CD4-positive, alpha-beta T cell treated with Interleukin-17A for 1 hour (primary cell): ENCODE data around the gene RNF180.
"Not testable (repeated sequence)": the region's sequence is repeated elsewhere in the genome, so short reads cannot be mapped to it uniquely, and the experiment has no call there.

ENCODE experiments used
- DNase-seq: peaks from one replicate; pipeline ENCODE4 v3.0.0-alpha.2; 2020

Gene RNF180

DNA sequence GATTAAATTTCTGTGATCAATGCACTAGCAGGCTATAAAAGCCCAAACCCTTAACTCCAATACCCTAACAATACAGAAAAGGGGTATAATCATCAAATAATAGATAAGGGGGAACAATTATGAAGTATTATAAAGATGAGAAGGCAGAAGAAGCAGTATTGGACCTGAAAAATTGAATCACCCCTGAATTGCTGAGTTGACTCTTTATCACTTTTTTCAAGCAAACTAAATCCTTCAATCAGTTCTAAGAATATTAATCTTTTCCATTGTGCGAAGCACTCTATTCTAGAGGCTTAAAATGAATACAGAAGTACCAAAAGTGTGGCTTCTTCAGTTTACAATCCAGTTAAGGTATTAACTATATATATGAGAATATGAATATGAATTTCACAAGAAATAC is 120.7 kb downstream of the RNF180 start:
- no peak for DNase-seq

DNA sequence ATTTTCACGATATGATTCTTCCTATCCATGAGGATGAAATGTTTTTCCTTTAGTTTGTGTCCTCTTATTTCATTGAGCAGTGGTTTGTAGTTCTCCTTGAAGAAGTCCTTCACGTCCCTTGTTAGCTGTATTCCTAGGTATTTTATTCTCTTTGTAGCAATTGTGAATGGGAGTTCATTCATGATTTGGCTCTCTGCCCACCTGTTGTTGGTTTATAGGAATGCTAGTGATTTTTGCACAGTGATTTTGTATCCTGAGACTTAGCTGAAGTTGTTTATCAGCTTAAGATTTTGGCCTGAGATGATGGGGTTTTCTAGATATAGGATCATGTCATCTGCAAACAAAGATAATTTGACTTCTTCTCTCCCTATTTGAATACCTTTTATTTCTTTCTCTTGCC is 122.9 kb downstream of the RNF180 start:
- not testable (repeated sequence) for DNase-seq

DNA sequence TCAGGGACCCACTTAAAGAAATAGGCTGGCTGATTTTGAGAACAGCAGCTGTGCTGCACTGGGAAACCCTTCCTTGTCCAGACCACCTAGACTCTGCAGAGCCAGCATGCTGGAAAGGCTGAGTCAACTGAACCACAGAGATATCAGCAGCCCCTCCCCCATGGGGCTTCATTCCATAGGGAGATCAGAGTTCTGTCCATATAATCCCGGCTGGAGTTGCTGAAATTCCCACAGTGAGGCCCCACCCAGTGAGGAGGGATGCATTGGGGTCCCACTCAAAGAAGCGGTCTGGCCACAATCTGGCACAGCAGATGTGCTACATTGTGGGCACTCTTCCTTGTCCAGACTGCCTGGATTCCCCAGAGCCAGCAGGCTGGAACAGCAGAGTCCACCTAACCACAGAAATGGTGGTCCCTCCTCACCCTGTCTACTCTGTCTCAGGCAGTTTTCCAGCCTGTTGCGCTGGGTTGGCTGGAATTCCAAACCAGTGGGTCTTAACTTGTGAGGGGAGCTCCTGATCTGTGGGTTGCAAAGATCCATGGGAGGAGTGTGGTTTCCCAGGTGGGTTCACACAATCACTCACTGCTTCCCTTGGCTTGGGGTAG is 127.1 kb downstream of the RNF180 start:
- no peak for DNase-seq

DNA sequence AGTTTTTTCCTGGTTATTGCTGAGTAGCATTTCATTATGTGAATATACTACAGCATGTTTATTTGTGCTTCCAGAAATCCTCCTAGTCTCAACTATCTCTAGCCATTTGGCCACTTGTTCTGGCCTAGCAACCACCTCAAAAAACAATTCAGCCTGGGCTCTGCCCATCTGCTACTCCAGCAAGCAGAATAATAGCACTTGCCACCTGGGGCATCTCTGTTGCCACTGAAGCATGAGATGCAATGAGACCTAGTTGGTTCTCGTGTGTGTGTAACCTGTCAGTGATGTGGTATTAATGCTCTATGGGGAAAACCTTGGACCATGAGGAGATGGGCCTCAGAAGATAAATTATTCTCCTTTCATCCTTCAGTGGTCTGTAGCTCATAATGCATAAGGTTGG is 129.5 kb downstream of the RNF180 start:
- DNase-seq, result no peak

DNA sequence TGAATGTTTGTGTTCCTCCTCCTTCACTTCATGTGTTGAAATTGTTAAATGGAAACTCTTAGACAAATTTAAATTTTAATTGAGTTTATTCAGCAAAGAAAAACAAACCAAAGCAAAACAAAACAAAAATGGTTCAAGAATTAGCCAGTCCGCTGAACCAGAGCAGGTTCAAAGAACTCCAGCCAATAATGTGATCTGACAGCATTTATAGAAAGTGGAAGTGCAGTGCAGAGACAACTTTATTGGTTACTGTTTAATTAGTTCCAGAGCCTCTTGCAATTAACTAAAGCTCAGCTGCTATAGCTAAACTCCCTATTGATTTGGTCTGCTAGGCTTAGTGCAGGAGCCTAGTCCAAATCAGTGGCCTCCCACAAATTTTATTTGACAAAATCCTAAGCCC is 132.9 kb downstream of the RNF180 start:
- no peak for DNase-seq

DNA sequence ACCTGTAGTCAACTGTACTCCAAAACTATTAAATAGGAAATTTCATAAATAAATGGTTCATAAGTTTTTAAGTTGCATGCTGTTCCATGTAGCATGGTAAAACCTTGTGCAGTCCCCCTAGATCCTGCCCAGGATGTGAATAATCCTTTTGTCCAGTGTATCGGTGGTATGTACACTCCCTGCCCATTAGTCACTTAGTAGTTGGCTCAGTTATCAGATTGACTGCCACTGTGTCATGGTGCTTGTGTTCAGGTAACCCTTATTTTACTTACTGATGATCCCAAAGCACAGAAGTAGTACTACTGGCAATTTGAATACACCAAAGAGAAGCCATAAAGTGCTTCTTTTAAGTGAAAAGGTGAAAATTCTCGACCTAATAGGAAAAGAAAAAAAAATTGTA is 134.2 kb downstream of the RNF180 start:
- no peak for DNase-seq

DNA sequence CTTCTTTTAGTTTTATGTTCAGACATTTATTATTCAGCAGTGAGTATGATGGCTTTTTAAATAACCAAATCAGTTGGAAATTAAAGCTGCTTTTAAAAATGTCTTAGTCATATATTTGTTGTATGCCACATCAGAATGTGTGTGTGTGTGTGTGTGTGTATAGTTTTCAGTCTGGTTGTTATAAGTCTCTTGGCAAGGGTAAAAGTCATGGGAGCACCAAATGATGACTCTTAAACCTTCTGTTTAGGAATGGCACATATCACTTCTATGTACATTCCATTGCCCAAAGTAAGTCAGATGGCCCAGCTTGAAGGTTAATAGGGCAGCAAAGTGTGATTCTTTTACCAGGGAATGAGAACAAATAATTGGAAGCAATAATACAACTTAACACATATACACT is 135.9 kb downstream of the RNF180 start:
- no peak for DNase-seq

DNA sequence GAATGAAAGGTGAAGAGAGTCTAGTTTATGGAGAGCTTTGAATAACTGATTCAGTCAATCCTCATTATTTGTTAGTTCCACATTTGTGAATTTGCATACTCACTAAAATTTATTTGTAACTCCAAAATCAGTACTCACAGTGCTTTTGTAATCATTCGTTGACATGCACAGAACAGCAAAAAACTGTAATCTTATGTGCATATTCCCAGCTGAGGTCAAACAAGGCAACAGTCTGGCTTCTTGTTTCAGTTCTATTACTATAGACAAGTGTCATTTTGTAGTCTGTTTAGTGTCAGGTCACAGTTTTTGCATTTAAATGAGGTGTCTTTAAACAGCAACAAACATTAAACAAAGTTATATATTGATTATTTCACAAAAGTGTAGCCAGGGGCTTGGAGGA is 142.5 kb downstream of the RNF180 start:
- DNase-seq, result no peak

DNA sequence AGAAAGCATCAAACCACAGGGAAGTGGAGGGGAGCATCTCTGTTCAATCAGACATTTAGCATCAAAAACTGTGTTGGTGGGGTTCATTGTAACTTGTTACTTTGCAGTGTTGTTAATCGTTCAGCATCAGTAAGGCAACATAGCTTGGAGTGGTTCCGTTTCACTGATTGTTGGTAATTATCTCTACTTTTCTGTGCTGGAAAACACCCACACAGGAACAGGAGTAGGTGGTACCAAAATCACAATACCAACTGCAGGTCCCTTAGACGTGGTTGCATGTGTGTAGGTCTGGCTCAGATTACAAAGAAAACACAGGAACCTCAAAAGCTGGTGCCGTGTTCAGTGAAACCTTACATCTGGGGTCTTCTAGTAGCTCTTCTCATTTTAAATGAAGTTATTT is 146.8 kb downstream of the RNF180 start:
- DNase-seq, result no peak

DNA sequence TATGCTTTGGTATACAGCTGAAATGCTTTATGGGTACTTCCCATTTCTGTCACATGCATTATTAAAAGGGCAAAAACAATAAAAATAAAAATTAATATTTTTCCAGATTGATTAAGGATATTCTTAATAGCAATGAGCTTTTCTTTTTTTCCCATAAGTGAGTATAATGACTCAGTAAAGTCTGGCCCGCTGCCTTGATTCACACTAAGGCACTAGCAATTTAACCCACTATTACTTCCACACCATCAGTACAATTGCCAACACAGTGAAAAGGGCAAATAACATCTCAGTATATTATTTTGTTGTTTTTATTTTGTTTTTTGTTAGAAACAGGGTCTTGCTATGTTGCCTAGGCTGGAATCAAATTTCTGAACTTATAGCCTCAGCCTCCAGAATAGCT is 150.1 kb downstream of the RNF180 start:
- DNase-seq, result no peak

DNA sequence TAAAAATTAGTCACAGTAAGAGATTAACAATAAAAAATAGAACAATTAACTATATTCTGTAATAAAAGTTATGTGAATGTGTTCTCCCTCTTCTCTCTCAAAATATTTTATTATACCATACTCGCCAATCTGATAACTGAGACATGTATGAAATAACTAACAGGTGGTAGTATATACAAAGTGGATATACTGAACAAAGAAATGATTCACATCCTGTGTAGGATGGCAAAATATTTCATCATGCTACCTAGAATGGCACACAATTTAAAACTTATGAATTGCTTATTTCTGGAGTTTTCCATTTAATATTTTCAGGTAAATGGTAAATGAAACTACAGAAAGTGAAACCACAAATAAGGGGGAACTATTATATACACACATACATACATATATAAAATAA is 152.5 kb downstream of the RNF180 start:
- DNase-seq, result no peak

DNA sequence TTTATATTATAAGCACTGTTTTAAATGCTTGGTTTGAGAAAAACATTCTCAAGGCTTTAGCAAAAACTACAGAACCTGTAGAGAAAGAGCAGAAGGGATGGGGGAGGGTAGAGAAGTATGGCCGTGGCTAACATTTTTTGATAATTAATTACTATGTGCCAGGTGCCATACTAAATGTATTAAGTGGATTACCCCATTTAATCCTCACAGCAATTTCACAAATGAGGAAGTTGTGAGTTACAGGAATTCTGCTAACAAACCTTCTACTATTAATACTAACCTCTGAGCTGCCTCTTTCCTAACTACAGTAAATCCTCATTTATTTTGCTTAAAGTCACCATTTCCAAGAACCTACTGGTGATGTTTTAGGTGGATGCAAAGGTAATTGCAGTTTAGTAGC is 157.9 kb downstream of the RNF180 start:
- no peak for DNase-seq

DNA sequence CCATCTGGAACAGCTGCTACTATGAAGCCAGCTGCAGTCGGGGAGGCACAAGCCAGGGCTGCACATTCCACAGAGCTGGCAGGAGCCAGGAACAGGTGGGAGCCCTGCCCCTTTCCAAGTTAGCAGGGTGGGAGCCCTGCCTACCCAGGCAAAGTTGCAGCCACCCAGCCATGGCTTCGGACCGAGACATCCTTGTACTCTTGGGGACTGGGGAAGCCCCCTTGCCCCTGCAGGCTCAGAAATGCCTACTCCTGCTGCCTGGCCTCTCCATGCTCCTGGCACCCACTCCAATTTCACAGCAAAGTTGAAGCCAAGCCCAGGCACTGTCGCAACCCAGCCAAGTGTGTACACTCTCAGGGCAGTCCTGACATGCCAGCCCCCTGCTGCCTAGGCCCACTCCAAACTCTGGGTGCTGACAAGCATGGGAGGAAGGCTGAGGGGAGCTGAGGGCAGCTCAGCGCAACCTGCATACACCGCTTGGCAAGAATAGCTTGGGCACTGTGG is 165.1 kb downstream of the RNF180 start:
- no peak for DNase-seq

DNA sequence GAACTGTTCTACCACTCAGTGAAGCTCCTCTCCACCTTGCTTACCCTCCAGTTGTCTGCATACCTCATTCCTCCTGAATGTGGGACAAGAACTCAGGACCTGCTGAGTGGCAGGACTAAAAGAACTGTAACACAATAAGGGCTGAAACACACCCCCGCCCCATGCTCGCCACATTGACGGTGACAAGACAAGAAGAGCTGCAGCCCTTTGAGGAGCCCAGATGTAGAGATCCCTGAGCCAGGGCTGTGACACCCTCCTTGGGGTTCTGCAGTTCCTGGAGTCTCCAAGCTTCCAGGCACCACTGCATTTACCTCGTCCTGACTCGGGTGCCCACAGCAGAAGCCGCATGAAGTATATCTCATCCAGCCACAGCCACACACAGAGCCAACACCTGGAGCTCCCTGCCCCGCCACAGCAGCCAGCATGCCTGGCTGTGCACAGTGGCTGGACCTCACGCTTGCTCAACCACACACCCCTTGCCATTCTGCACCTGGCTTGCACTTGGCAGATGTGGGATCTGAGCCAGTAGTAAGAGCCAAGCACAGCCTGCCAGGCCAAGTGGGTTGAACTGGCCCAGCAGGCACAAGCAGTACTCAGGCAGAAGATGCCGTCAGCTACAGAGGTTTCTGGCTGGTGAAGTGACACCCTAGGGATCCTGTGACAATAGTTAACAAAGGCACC is 166.1 kb downstream of the RNF180 start:
- DNase-seq, result no peak

DNA sequence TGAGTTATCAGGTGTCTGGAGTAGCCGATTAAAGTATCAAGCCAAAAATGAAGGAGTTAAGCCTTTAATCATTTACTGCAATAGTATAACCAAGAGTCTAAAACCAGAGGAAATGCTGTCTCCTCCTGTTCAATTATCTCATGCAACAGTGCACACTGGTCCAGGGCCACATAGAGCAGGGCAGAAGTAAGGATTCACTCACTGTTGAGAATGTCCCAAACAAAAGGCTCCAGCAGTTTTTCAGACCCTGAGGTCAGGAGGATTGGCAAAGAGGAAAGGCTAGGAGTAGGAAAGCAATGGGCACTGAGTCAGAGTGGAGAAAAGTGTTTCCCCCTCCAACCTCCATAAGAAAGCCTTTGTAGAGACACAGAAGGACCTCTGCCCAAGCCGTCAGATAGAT is 168.2 kb downstream of the RNF180 start:
- DNase-seq, result no peak

DNA sequence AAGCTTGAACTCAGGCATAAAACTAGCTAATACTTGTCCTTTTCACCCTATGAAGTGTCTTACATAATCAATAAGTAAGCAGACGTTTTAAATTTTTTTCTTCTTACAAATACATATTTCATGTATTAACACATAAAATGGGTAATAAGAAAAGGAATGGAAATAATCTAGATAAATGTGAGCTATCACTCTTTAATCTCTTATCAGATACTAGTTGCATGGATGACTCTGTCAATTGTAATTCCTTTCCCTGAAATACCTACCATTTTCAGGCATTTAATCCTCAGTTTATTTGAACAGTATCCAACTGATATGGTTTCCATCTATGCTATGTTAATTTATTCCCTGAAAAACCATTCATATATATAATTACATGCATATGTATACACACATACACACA is 174.1 kb downstream of the RNF180 start:
- DNase-seq, result no peak

DNA sequence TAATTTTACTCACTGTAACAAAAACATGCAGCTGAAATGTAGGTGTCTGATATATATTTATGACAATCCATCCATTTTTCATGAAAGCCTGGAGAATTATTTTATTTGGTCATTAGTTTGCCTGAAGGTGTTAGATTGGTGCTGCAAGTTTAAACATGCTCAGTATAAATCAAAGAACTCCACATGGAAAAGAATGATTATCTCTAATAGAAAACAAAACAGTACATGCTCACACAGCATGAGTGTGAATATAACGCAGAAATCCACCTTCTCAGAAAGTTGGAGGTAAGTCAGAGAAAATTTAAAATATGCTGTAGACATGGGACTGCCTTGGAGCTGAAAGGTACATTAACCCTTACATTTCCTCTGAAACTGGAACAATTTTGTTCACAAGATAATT is 174.7 kb downstream of the RNF180 start:
- DNase-seq, result no peak

DNA sequence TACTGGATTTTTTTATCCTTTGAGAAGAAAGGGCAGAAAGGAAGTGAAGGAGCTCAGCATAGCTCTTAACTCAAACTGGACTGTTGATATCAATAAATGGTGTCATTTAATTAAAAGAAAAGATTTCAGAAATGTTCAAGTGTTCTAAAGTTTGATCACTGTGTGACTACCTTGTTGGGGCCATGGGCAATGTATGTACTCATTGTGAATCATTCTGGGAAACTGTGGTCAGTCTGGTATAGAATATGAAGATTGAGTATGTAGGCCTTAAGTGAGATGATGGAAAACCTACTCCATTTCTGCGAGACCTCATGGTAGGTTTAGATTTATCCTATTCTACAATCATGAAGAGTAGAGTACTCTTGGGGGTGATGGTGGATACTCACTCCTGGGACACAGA is 175.7 kb downstream of the RNF180 start:
- no peak for DNase-seq

DNA sequence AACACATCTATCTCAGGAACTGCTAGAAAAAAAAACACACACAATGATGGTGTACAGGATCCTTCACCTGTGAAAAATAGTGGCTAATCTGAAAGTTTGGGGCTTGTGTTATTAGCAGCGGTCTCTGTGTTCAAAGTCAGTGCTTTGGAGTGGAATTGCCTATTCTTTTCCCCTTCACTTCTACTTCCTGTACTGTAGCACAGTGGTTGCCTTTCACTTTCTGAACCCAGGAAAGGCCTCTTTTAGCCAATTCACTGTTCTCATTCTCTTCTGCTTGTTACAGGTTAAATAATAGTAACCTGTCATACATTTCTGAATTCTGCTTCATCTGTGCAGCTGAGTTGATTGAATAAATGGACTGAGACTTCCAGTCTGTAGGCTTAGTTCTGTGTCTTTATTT is 178.9 kb downstream of the RNF180 start:
- DNase-seq, result no peak

DNA sequence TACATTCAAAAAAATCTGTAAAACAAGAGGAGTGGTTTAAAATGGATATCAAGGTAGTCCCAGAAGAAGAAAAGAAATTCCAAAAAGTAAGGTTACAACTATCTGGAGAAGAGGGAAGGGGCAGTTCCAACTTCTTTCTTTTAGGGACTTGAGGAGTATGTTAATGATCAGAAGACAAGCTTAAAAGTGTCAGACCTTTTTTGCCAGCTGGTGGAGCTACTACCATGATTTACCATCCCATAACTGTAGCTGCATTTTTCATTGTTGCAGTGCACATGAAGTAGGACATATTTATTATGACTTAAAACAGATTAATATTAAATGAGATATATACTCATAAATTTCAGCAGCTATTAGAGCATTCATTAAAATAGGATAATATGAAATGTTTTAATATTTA is 181.7 kb downstream of the RNF180 start:
- no peak for DNase-seq

DNA sequence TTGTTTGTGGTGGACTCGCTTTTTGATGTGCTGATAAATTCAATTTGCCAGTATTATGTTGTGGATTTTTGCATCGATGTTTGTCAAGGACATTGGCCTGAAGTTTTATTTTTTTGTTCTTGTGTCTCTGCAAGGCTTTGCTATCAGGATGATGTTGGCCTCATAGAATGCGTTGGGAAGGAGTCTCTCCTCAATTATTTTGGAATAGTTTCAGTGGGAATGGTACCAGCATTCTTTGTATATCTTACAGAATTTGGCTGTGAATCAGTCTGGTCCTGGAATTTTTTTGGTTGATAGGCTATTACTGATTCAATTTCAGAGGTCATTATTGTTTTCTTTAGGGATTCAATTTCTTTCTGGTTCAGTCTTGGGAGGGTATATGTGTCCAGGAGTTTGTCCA is 198.8 kb downstream of the RNF180 start:
- no peak for DNase-seq

DNA sequence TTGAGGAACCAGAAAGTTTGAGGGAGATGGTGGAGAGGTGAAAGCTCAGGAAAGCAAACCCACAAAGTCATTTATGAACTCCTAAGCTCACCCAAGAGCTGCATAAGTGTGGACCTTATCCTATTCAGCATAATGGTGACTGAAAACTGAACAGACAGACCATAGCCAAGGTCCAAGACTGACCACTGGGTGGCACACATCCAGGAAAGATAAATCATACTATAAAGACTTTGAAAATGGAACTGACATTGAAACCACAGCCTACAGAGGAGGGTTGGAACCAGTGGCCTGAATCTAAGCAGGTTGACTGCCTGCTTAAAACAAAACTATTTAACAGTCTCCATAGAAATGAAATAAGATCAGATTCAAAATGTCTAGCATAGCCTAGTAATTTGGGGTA is 219.1 kb downstream of the RNF180 start:
- no peak for DNase-seq

DNA sequence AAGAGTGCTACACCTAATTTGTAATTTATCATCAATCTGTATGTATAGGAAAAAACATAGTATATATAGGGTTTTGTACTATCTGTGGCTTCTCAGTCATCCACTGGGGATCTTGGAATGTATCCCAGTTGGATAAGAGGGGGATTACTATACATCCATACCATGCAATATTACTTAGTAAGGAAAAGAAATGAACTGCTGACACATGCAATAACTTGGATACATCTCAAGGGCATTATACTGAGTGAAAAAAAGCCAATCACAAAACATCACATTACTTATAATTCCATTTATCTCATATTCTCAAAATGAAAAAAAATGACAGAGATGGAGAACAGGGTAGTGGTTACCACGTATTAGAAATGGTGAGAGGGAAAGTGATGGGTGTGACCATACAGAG is 231.9 kb downstream of the RNF180 start:
- no peak for DNase-seq

DNA sequence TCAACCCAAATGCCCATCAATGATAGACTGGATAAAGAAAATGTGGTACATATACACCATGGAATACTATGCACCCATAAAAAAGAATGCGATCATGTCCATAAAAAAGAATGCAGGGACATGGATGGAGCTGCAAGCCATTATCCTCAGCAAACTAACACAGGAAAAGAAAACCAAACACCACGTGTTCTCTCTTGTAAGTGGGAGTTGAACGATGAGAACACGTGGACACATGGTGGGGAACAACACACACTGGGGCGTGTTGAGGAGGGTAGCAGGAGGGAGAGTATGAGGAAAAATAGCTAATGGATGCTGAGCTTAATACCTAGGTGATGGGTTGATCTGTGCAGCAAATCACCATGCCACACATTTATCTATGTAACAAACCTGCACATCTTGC is 233.1 kb downstream of the RNF180 start:
- not testable (repeated sequence) for DNase-seq
